Activated CD8-positive, alpha-beta T cell treated with anti-CD3 and anti-CD28 coated beads for 36 hours (primary cell): ENCODE measurements around the gene SMURF2. TPM values are rescaled to one million over a fixed set of nuclear protein-coding genes. Genes with fewer than 3 reads are reported as not detected.
A peak's percentile ranks its signal among the peaks of the same experiment; 100 is the strongest.

ENCODE experiments used
- ATAC-seq: fragments of 200-7000 bp; cut with Tn5 transposase; one replicate; pipeline ENCODE4 v1.10.0; 2021; ENCODE audit warnings: mild to moderate bottlenecking, moderate library complexity
- CTCF ChIA-PET: fragments of 350-600 bp; sonication (Branson Sonifier 250); formaldehyde crosslinking; loops from one replicate; lab custom pipeline; 2021; ENCODE audit warnings: antibody characterized with exemption; lab: Charles Lee
- POLR2A ChIA-PET: fragments of 350-600 bp; sonication (Branson Sonifier 250); formaldehyde crosslinking; loops from one replicate; lab custom pipeline; 2021; ENCODE audit warnings: antibody characterized with exemption; lab: Charles Lee
- DNase-seq: peaks from one replicate; pipeline ENCODE4 v3.0.0-alpha.2; 2020
- H3K27ac Mint-ChIP-seq: one replicate; pipeline ENCODE4 v1.8.0; 2021; ENCODE audit warnings: mild to moderate bottlenecking, mixed read lengths
- H3K27me3 Mint-ChIP-seq: one replicate; pipeline ENCODE4 v1.8.0; 2021; ENCODE audit warnings: mixed read lengths
- H3K36me3 Mint-ChIP-seq: one replicate; pipeline ENCODE4 v1.8.0; 2021; ENCODE audit warnings: low read depth, mixed read lengths
- H3K4me1 Mint-ChIP-seq: one replicate; pipeline ENCODE4 v1.8.0; 2021; ENCODE audit warnings: low read depth, mixed read lengths
- H3K4me3 Mint-ChIP-seq: one replicate; pipeline ENCODE4 v1.8.0; 2021; ENCODE audit warnings: mild to moderate bottlenecking, moderate library complexity, mixed read lengths
- H3K9me3 Mint-ChIP-seq: one replicate; pipeline ENCODE4 v1.8.0; 2021; ENCODE audit warnings: mixed read lengths
- CTCF ChIP-seq: fragments of 200-600 bp; IDR thresholded peaks from one replicate; pipeline ENCODE4 v1.8.0; 2022; ENCODE audit warnings: antibody characterized with exemption, mild to moderate bottlenecking
- intact Hi-C: fragments of 100-400 bp; cut with micrococcal nuclease; formaldehyde crosslinking; loops from one replicate; pipeline ENCODE4 v1.10.0; 2022
- total RNA-seq, 2 experiments: library from RNA; stranded (reverse); gene quantifications; one replicate each; pipeline ENCODE4 v1.2.3, GENCODE V29; 2021

Gene SMURF2
- total RNA-seq, 2 experiments from 2014 or later, result 13.8 to 13.9 TPM

- peak overlapping the region; percentile 99 for H3K27ac Mint-ChIP-seq
- intact Hi-C loops, result no loop called here
- peaks cover 68% of the 10 kb centered on the region for H3K4me1 Mint-ChIP-seq
- peak overlapping the region; percentile 91 for H3K4me3 Mint-ChIP-seq
- ATAC-seq, result no peak
- peaks cover 78% of the 10 kb centered on the region for H3K36me3 Mint-ChIP-seq
- ChIA-PET POLR2A (interaction anchor here (0.6 to 4.8 kb wide), 16 partner anchors 8 to 358 kb away, joined by 3 to 143 read pairs (median 6); partner anchors contain the start of gene POLG2), CTCF (interaction anchor here (1.0 to 3.6 kb wide), 8 partner anchors 8 to 145 kb away, joined by 3 to 32 read pairs (median 8); partner anchors contain the start of gene POLG2)
- no peaks in the 10 kb centered on the region for H3K27me3 Mint-ChIP-seq
- DNase-seq, result no peak
- TF ChIP-seq CTCF, result no peak
- no peaks in the 10 kb centered on the region for H3K9me3 Mint-ChIP-seq
These were observed 158.0 kb downstream of the SMURF2 start for GRCh38 chr17:64503821-64504768.

- Mint-ChIP-seq H3K4me1 (peaks cover 69% of the 10 kb centered on the region), H3K36me3 (peaks cover 80% of the 10 kb centered on the region), H3K27ac (peak overlapping the region; percentile 99), H3K27me3 (no peaks in the 10 kb centered on the region), H3K4me3 (peak overlapping the region; percentile 91), H3K9me3 (no peaks in the 10 kb centered on the region)
- ChIA-PET POLR2A (interaction anchor here (0.6 to 4.8 kb wide), 5 partner anchors 7 to 47 kb away, joined by 3 to 143 read pairs (median 4); partner anchors contain the start of gene POLG2), CTCF (interaction anchor here (1.2 to 3.6 kb wide), 2 partner anchors 11 to 83 kb away, joined by 5 to 29 read pairs; no protein-coding TSS in a partner anchor)
- intact Hi-C loops, result no loop called here
- DNase-seq (no peak), ATAC-seq (no peak)
- no peak for TF ChIP-seq CTCF
These were observed 158.8 kb downstream of the SMURF2 start for GRCh38 chr17:64503341-64503740.

GRCh38 chr17:64502809-64503208 is 159.3 kb downstream of the SMURF2 start:
- intact Hi-C loops, result no loop called here
- peak overlapping the region; percentile 91 for H3K4me3 Mint-ChIP-seq
- H3K27me3 Mint-ChIP-seq, result no peaks in the 10 kb centered on the region
- ChIA-PET CTCF (interaction anchor here (1.2 to 3.6 kb wide), 4 partner anchors 11 to 84 kb away, joined by 4 to 29 read pairs (median 4); no protein-coding TSS in a partner anchor), POLR2A (interaction anchor here (0.6 to 1.5 kb wide), 6 partner anchors 10 to 111 kb away, joined by 3 to 6 read pairs (median 4); no protein-coding TSS in a partner anchor)
- H3K4me1 Mint-ChIP-seq, result peaks cover 70% of the 10 kb centered on the region
- ATAC-seq (no peak), DNase-seq (no peak)
- H3K36me3 Mint-ChIP-seq, result peaks cover 84% of the 10 kb centered on the region
- peak overlapping the region; percentile 75 for H3K27ac Mint-ChIP-seq
- TF ChIP-seq CTCF, result no peak
- H3K9me3 Mint-ChIP-seq, result no peaks in the 10 kb centered on the region

GRCh38 chr17:64502021-64502420 is 160.1 kb downstream of the SMURF2 start:
- Mint-ChIP-seq H3K9me3 (no peaks in the 10 kb centered on the region), H3K27ac (peak overlapping the region; percentile 75), H3K4me3 (peak overlapping the region; percentile 0), H3K4me1 (peaks cover 69% of the 10 kb centered on the region), H3K27me3 (no peaks in the 10 kb centered on the region), H3K36me3 (peaks cover 88% of the 10 kb centered on the region)
- DNase-seq (no peak), ATAC-seq (no peak)
- intact Hi-C loops, result no loop called here
- TF ChIP-seq CTCF, result no peak
- POLR2A ChIA-PET, result interaction anchor here (0.6 to 1.5 kb wide), 8 partner anchors 8 to 487 kb away, joined by 3 to 6 read pairs (median 4); no protein-coding TSS in a partner anchor
- CTCF ChIA-PET, result interaction anchor here (1.3 to 3.6 kb wide), 3 partner anchors 10 to 83 kb away, joined by 4 to 29 read pairs (median 4); no protein-coding TSS in a partner anchor
